ENCODE data around the gene CRYBG2. TPM values are rescaled to one million over a fixed set of nuclear protein-coding genes. Genes with fewer than 3 reads are reported as not detected.
A peak's percentile ranks its signal among the peaks of the same experiment; 100 is the strongest.

The CRYBG2 gene
- total and polyA plus RNA-seq, 2 of the 13 experiments (the other 11 are each of a cell fraction or from before 2014, with no cell fraction given) = 1.3 to 2.9 TPM

GRCh38 chr1:26279456-26280332 is 74.2 kb downstream of the CRYBG2 start, which contains the start of gene SH3BGRL3 (continued):
- no peak for TF ChIP-seq ZBTB49 (CRISPR knock-in tag; IDR thresholded peaks at IDR 0.05; ENCODE audit: borderline replicate concordance)
- TF ChIP-seq FLYWCH1 (CRISPR knock-in tag; IDR thresholded peaks at IDR 0.05) = no peak
- no peak for TF ChIP-seq POLR2AphosphoS2 (IDR thresholded peaks at IDR 0.05; ENCODE audit: low read depth, low read length)
- no peak; the same call in 1 of the 2 replicates for TF ChIP-seq ZNF639 (CRISPR knock-in tag; conservative IDR thresholded peaks at IDR 0.05)
- TF ChIP-seq HIVEP1 (CRISPR knock-in tag; IDR thresholded peaks at IDR 0.05) = peak; percentile 28; the same call in 1 of the 2 replicates
- peak; percentile 35; the same call in 1 of the 2 replicates for TF ChIP-seq ZMYM4 (CRISPR knock-in tag; IDR thresholded peaks at IDR 0.05)
- TF ChIP-seq ZSCAN29 (CRISPR knock-in tag; conservative IDR thresholded peaks at IDR 0.05) = no peak
- peak; percentile 60 for TF ChIP-seq HNRNPLL (IDR thresholded peaks at IDR 0.05; ENCODE audit: low read depth, low read length, poor library complexity, severe bottlenecking)
- no peak for TF ChIP-seq HDAC6 (IDR thresholded peaks at IDR 0.05; ENCODE audit: low read depth, low read length)
- TF ChIP-seq ZIK1 (CRISPR knock-in tag; IDR thresholded peaks at IDR 0.05; ENCODE audit: borderline replicate concordance, low read depth) = no peak
- TF ChIP-seq GLMP (CRISPR knock-in tag; IDR thresholded peaks at IDR 0.05; ENCODE audit: borderline replicate concordance) = no peak
- TF ChIP-seq SMYD3 (CRISPR knock-in tag; IDR thresholded peaks at IDR 0.05) = peak; percentile 49; the same call in 1 of the 2 replicates
- no peak for TF ChIP-seq NFKBIZ (CRISPR knock-in tag; IDR thresholded peaks at IDR 0.05)
- TF ChIP-seq PPARG (CRISPR knock-in tag; conservative IDR thresholded peaks at IDR 0.05) = no peak
- no peak for TF ChIP-seq ZBTB33 (CRISPR knock-in tag; IDR thresholded peaks at IDR 0.05)
- no peak for TF ChIP-seq ZBTB14 (CRISPR knock-in tag; IDR thresholded peaks at IDR 0.05)
- TF ChIP-seq NFKB2 (CRISPR knock-in tag; IDR thresholded peaks at IDR 0.05; ENCODE audit: borderline replicate concordance) = peak; percentile 24; the same call in 1 of the 2 replicates
- no peak for TF ChIP-seq GRHL1 (CRISPR knock-in tag; conservative IDR thresholded peaks at IDR 0.05)
